Ishikawa (cell line): ENCODE results near the gene PGRMC1.

Experiments
- RAD21 ChIP-seq: IDR thresholded peaks from 2 replicates; pipeline ENCODE4 v1.6.1; 2012; ENCODE audit warnings: low read depth
- ZBTB7A ChIP-seq: IDR thresholded peaks from 2 replicates; pipeline ENCODE4 v1.6.1; 2012; ENCODE audit warnings: low read depth
- TF ChIP-seq, protein P1 (sequence below): IDR thresholded peaks from 2 replicates; pipeline ENCODE4 v1.6.1; 2012

DNA sequence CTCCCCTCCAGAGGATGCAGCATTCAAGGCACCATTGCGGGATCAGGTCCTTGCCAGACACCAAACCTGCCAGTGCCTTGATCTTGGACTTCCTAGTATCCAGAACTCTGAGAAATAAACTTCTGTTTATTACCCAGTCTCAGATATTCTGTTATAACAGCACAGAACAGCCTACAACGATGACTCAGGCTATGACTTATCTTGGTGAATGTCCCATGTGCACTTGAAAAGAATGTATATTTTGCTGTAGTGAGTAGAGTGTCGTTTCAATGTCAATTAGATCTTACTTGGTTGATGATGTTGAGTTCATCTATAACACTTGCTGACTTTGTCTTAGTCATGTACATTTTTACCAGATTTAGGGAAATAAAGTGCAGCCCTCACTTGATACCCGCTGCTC, 34.5 kb upstream of the PGRMC1 start:
- TF ChIP-seq, protein P1, sequence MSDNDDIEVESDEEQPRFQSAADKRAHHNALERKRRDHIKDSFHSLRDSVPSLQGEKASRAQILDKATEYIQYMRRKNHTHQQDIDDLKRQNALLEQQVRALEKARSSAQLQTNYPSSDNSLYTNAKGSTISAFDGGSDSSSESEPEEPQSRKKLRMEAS, result no peak
- TF ChIP-seq ZBTB7A (no peak), RAD21 (no peak)
